G401 (cell line): ENCODE results near the gene PSMB1. TPM values are rescaled to one million over a fixed set of nuclear protein-coding genes. Genes with fewer than 3 reads are reported as not detected.
"Not testable (repeated sequence)": the region's sequence is repeated elsewhere in the genome, so short reads cannot be mapped to it uniquely, and the experiment has no call there.

Source experiments
- DNase-seq: peaks from one replicate; pipeline ENCODE4 v3.0.0-alpha.2; 2015; ENCODE audit warnings: low spot score
- in situ Hi-C: cut with HindIII; loops from 2 replicates; pipeline ENCODE4 v1.10.0; 2016; ENCODE audit warnings: low sequenced_read_pairs, mixed read lengths
- total RNA-seq: library from RNA; depleted of rRNA; stranded (reverse); fragments of >200 nt; shearing (Covaris generic); gene quantifications from 2 replicates; pipeline ENCODE4 v1.2.3, GENCODE V29; 2014

PSMB1 gene
- total RNA-seq, 1 experiment from 2014 or later, result 829 TPM

DNA sequence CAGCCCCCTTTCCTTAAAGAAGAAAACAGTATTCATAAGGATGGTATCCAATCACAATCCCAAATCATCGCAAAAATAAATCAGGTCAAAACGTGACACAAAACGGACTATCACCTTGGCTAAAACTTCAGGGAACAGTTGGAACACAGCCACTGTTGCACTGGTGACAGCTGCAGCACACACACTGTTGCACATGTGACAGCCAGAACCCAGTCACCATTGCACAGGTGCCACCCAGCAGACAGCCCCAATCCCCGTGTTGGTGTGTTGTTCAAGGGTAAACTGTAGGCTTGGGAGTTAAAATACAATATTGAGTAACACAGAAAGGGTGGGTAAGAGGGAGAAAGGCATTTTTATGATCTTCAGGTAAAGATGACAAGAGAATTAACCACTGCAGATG is 15.8 kb downstream of the PSMB1 start:
- DNase-seq, result no peak
- in situ Hi-C loops, result no loop called here

DNA sequence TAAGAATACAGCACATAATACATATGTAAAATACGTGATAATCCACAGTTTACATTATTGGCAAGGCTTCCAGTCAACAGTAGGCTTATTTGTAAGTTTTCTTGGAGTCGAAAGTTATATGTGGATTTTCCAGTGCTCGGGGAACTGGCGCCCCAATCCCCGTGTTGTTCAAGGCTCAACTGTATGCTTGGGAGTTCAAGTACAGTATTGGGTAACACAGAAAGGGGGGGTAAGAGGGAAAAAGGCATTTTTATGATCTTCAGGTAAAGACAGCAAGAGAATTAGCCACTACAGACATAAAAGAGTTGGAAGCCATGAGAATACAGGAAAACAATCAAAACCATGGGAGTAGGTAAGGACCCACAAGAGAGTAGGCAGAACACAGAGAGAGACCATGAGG is 16.4 kb downstream of the PSMB1 start:
- in situ Hi-C loops, result no loop called here
- DNase-seq, result no peak

DNA sequence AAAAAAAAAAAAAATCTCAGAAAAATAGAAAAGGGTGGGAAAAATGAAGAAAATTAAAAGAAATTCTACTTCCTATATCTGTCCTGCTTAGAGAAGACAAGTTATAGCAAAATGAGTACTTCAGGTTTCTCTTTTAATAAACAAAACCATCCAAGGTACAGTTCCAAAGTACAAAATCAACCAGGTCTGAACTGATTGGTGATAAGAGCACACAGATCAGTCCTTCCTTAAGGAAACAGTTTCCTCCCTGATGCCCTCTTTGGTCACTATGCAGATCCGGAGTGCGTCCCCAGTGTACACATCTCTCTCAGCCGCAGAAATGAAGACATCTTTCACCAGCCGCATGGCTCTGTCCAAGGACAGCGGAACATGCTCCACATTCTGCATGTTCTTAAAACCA is 18.1 kb downstream of the PSMB1 start:
- in situ Hi-C loops, result no loop called here
- DNase-seq, result no peak

DNA sequence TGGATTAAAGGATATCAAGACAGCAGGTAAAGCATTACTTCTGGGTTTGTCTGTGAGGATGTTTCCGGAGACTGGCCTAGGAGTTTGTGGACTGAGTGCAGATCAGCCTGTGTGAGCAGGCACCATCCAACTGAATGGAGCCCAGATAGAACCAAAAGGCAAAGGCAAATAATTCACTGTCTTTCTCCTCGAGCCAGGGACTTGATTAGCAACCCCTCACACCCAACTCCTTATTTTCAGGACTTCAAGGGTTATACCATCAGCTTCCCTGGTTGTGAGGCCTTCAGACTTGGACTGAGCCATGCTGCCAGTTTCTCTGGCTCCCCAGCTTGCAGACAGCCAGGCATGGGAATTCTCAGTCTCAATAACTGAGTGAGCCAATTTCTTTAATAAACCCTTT is 19.3 kb downstream of the PSMB1 start:
- DNase-seq, result no peak
- in situ Hi-C loops, result no loop called here

DNA sequence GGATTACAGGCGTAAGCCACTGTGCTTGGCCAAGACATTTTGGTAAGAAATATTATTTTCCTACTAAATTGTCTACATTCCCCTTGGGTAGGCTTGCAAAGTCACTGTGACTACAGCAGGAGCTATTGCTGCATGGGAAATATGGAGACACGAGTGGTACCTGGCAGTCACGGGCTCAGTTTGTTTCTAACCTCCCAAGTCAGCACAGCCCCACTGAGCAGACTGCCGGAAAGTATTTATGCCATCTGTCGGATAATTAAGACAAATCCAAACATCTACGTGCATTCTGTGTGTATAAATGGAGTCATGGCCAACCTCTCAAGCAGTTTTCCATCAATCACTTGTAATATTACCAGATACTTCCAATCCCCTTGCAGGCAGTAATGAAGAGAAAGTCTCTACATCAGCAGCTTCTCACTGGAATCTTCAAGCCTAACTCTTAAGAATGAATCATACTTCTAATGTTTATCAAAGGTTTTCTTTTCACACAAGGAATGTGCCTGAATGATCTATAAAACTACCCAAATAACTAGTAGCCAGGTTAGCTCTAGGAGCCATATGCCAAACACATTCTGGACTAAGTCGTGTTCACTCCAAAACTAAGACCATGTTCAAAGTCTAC is 20.1 kb downstream of the PSMB1 start:
- in situ Hi-C loops, result no loop called here
- peak; percentile 55 for DNase-seq

DNA sequence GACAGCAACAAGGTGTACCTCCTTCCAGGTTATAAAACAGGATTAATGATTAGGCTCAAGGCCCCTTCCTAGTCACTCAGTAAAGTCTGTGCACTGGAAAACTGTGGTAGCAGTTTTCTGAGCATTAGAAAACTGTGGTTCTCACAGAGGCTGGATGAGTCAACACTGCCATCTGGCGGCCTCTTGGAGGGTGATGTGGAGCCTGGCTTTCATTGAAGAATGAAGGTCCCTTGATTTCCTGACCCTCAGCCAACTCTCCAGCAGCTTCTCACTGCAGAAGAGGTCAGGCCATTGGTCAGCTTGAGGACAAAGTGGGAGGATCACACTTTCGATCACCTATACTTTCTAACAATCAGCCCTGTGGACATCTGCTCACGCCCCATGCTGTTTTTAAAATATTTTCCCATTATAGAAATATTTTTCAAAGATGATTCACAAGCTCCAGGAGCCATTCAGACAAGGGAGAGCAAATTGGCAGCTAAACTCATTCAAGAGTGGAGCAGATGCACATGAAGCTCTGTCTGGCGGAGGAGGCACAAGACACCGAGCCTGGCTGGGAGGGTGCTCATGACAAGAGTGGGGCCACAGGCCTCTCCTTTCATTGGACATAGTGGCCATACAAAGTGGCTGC is 23.2 kb downstream of the PSMB1 start:
- in situ Hi-C loops, result no loop called here
- DNase-seq, result peak; percentile 86

DNA sequence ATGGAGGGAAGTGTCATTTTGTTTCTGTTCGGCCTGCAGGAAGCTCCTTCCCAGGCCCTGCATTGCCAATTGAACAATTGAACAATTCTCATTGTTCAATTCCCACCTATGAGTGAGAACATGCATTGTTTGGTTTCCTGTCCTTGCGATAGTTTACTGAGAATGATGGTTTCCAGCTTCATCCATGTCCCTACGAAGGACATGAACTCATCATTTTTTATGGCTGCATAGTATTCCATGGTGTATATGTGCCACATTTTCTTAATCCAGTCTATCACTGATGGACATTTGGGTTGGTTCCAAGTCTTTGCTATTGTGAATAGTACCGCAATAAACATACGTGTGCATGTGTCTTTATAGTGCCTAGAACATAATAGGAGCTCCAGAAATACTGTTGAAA is 25.1 kb downstream of the PSMB1 start:
- in situ Hi-C loops, DNase-seq: not testable (repeated sequence)

DNA sequence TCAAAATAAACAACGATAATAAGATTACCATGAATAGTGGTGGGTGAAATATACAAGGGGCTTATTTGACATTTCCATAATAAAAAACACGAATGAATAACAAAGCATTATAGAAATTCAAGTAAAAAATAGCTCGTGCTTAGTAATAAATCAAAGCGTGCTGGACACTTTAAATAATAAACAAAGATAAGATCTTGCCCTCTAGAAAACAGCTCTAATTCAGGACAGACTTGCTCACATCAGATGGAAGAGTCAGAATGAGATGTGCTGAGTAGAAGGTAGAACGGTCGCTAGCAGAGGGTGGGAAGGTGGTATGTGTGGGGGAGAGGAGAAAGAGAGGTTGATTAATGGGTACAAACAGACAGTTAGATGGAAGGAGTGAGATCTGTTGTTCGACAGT is 27.3 kb downstream of the PSMB1 start:
- DNase-seq, result no peak
- in situ Hi-C loops, result no loop called here

DNA sequence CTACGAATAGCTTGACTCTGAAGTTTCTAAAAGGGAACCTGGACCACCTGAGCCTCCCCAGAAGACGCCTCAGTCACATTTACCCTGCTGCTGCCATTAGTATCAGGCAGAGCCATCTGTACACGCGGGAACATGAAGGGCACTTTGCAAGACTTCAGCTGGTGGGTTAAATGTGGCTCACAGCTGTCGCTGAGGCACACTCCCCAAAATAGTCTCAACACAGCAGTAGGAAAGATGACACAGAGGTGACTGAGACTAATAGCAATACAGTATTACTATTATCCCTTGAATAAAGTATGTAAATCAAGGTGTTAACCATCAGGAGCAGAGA is 29.0 kb downstream of the PSMB1 start:
- DNase-seq, result no peak
- in situ Hi-C loops, result no loop called here

DNA sequence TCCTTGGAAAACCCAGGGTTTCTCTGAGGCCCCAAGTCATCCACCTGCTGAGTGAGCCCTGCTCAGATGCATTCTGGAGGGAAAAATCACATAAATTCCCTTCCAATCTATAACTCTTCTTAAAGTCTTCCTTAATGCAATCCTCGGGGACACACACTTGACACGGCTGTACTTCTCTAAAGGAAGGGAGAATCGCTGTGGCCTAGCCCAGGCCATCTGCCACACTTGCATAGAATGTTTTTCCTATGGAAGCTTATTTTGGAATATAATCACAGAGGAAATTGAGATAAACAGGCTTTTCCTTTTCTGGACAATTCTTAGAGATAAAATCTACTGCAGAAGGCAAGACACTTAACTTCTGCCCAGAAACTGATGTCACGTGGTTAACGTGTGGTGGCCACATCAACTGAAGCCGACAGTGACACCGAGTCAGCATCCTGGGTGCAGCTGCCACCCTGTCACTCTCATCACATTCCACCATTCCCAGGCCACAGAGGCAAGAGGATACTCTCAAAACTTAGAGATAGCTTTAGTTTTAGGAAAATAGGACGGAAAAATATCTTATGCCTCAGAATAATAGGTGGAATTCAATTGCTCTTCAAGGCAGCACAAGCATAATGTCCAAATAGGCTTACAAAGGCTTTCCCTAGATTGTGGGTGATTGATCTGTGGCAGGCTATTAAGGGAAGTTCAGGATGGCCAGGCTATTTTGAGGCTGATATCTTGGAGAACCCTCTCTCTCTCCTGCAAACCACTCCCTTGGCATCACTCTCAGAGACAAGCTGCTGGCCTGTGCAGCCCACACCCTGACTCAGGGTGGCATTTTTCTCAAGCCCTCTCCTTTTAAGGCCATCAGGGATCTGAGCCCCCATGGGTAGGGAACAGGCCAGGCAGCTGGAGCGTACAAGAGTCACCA is 29.6 kb downstream of the PSMB1 start:
- DNase-seq, result no peak
- in situ Hi-C loops, result no loop called here

DNA sequence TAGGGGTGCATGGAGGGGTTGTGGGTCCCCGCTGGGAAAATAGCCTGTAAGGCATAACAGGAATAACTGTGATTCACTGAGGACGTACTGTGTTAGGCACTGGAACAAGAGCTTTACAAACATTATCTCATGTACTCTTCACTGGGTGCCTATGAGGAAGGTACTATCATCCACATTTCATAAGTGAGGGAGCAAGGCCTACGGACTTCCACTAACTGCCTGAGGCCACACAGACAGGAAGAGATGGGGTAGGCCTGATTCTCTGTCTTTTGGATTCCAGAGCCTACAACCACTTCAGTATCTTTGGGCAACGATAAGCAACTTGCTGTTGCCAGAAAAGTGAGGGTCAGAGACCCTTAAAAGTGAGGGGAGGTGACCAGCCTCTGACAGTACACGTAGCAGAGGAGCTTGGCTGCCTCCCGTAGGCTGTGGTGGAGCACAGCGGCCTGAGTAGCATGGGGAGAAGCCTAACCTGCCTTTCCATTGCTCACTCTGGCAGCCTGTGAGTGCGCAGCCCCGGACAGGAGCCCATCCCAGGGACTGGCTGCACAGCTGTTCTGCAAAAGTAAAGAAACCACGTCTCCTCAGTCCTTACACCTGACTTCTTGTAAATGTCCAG is 30.4 kb downstream of the PSMB1 start:
- no peak for DNase-seq
- in situ Hi-C loops, result no loop called here

DNA sequence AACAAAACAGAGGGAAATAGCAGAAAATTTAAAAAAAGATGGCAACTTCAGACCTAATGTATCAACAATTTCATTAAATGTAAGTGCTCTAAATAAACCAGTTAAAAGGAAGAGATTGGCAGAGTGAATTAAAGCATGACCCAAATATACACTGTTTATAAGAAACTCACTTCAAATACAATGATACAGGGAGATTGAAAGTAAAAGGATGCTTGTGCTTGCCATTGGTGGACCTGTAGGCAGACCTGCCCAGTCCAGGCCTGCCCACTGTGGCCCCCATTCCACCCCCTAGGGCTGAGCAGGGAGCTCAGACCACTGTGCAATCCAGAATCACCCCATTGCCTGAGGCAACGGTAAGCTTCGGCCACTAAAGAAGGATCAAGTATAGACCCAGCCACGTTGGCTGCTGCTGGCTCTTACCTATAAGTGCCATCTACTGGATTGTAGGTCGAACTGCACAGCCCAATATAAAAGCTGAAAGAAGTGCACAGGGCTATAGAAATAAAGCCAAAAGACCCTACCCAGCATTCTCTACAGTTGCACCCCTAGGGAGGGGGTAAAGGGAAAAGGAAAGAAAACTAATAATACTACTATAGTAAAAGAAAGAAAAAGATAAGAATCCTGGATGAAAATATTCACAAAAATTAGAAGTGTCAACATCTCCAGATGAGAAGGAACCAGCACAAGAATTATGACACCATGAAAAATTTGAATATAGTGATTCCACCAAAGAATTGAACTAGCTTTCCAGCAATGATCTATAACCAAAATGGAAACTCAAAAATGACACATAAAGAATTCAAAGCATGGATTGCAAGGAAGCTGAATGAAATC is 36.1 kb downstream of the PSMB1 start:
- in situ Hi-C loops, result no loop called here
- DNase-seq, result peak; percentile 43

DNA sequence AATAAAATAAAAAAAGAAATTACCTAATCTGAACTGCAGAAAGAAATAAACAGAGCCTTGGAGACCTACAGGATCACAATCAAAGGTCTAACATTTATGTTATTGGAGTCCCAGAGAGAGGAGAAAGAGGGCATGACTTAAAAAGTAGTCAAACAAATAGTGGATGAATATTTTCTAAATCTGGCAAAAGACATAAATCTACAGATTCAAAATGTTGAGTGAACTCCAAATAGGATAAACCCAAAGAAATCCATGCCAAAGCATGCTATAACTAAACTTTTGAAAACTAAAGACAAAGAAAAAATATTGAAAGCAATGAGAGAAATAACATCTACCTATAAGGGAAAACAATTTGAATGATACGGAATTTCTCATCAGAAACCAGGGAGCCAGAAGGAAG is 38.2 kb downstream of the PSMB1 start:
- in situ Hi-C loops, result no loop called here
- DNase-seq, result no peak

DNA sequence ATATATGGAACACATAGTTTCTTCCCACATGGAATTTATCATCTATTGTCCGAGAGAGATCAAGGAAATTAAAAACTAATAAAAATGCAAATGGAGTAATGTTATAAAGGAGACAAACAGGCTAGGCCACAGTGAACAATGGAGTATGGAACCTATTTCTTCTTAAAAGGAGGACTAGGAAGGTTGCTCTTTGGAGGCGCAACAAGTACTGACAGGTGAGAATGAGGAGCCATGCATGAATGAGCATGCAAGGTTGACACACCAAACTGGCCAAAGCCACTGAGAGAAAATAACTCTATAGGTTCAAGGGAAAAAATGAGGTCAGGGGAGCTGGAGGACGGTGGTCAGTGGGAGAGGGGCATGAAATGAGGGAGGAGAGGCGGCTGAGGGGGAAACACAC is 40.9 kb downstream of the PSMB1 start:
- in situ Hi-C loops, result no loop called here
- DNase-seq, result no peak

DNA sequence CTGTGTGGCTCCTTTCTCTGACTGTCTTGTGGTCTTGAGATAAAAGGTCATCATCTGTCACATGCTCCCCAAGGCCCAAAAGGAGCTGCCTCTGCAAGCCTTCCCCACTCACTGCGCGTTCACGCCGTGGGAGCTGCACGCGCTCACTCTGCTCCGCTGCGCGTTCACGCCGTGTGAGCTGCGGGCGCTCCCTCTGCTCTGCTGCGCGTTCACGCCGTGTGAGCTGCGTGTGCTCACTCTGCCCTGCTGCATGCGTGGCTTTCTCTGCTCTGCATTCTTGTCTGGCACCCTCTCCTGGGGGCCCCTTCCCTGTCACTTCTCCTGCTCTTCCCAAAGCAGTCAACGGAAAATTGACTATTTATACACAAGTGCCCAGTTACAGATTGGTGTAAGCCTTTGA is 42.5 kb downstream of the PSMB1 start:
- in situ Hi-C loops, result no loop called here

DNA sequence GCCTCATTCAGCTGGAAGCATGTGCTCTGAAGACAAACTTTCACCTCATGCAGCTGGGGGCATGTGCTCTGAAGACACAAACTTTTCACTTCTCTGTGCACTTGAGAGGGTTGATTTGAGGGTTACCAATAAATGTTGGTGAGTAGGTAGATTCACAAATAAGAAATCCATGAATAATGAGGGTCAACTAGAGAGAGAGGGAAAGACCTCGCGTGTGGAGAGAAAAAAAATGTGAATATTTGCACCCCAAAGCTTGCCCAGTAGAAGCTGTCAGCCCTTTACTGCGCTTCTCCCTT is 43.4 kb downstream of the PSMB1 start:
- DNase-seq, result no peak
- in situ Hi-C loops, result no loop called here

More for the DNA sequence above, 42.5 kb downstream of the PSMB1 start:
- no peak for DNase-seq

DNA sequence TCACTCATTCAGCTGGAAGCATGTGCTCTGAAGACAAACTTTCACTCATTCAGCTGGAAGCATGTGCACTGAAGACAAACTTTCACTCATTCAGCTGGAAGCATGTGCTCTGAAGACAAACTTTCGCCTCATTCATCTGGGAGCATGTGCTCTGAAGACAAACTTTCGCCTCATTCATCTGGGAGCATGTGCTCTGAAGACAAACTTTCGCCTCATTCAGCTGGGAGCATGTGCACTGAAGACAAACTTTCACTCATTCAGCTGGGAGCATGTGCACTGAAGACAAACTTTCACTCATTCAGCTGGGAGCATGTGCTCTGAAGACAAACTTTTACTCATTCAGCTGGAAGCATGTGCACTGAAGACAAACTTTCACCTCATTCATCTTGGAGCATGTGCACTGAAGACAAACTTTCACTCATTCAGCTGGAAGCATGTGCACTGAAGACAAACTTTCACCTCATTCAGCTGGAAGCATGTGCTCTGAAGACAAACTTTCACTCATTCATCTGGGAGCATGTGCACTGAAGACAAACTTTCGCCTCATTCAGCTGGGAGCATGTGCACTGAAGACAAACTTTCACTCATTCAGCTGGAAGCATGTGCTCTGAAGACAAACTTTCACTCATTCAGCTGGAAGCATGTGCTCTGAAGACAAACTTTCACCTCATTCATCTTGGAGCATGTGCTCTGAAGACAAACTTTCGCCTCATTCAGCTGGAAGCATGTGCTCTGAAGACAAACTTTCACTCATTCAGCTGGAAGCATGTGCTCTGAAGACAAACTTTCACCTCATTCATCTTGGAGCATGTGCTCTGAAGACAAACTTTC is 44.0 kb downstream of the PSMB1 start:
- DNase-seq, in situ Hi-C loops: not testable (repeated sequence)

DNA sequence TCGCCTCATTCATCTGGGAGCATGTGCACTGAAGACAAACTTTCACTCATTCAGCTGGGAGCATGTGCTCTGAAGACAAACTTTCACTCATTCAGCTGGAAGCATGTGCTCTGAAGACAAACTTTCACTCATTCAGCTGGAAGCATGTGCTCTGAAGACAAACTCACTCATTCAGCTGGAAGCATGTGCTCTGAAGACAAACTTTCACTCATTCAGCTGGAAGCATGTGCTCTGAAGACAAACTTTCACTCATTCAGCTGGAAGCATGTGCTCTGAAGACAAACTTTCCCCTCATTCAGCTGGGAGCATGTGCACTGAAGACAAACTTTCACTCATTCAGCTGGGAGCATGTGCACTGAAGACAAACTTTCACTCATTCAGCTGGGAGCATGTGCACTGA is 44.8 kb downstream of the PSMB1 start:
- DNase-seq, in situ Hi-C loops: not testable (repeated sequence)

DNA sequence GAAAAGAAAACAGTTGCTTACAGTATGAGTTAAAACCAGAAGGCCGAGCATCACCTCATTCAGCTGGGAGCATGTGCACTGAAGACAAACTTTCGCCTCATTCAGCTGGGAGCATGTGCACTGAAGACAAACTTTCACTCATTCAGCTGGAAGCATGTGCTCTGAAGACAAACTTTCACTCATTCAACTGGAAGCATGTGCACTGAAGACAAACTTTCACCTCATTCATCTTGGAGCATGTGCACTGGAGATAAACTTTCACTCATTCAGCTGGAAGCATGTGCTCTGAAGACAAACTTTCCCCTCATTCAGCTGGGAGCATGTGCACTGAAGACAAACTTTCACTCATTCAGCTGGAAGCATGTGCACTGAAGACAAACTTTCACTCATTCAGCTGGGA is 45.4 kb downstream of the PSMB1 start:
- DNase-seq, in situ Hi-C loops: not testable (repeated sequence)
